ENCODE results near the gene FGFR2. TPM values are rescaled to one million over a fixed set of nuclear protein-coding genes. Genes with fewer than 3 reads are reported as not detected.

Gene FGFR2
- total RNA-seq, 1 experiment from 2014 or later = 19.7 TPM

DNA sequence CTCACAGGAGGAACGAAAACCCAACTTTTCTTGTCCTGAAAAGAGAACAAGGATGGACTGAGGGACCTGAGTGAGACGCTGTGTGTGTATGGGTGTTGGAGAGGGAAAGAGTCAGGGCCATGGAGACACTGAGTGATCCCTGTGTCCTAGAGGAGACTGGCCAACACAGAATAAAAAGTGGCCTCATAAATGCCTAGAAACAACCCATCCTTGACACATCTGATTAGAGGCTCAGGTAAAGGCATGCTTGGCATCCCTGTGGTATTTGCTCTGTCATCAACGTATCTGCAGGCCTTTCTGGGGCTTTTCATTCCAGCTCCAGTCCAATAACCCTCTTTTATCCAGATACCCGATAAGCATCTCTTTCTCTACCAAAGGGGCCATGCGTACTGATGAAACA lies 86.3 kb downstream of the FGFR2 start:
- H3K27me3 ChIP-seq (ENCODE audit: insufficient read depth, low read length) = no peaks in the 10 kb centered on the region
- no peak overlapping the region for H3K4me3 ChIP-seq (replicated peaks in 1 of 2; ENCODE audit: low read depth in 1 of 2, low read length in 2 of 2)
- ATAC-seq (0 out of 2 replicates have a peak, but pooled peaks have one; percentile 34), DNase-seq (ENCODE audit: low read depth, low spot score) (no peak)
- TF ChIP-seq EZH2phosphoT487 (IDR thresholded peaks at IDR 0.05; ENCODE audit: borderline replicate concordance) (no peak), FOSL1 (IDR thresholded peaks at IDR 0.05; ENCODE audit: low read depth) (no peak), EZH2 (IDR thresholded peaks at IDR 0.05) (no peak), TCF7L2 (IDR thresholded peaks at IDR 0.05; ENCODE audit: borderline replicate concordance, extremely low read depth, insufficient read depth, insufficient read length) (no peak), SIN3A (IDR thresholded peaks at IDR 0.05; ENCODE audit: low read depth) (no peak), POLR2A (IDR thresholded peaks at IDR 0.05; ENCODE audit: borderline replicate concordance, extremely low read depth, insufficient read depth, insufficient read length) (no peak), CBX3 (IDR thresholded peaks at IDR 0.05; ENCODE audit: low read depth) (no peak), JUND (IDR thresholded peaks at IDR 0.05) (no peak)
- TF ChIP-seq, protein P1, sequence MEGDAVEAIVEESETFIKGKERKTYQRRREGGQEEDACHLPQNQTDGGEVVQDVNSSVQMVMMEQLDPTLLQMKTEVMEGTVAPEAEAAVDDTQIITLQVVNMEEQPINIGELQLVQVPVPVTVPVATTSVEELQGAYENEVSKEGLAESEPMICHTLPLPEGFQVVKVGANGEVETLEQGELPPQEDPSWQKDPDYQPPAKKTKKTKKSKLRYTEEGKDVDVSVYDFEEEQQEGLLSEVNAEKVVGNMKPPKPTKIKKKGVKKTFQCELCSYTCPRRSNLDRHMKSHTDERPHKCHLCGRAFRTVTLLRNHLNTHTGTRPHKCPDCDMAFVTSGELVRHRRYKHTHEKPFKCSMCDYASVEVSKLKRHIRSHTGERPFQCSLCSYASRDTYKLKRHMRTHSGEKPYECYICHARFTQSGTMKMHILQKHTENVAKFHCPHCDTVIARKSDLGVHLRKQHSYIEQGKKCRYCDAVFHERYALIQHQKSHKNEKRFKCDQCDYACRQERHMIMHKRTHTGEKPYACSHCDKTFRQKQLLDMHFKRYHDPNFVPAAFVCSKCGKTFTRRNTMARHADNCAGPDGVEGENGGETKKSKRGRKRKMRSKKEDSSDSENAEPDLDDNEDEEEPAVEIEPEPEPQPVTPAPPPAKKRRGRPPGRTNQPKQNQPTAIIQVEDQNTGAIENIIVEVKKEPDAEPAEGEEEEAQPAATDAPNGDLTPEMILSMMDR (IDR thresholded peaks at IDR 0.05 in 2 of 3, conservative IDR thresholded peaks at IDR 0.05 in 1 of 3; ENCODE audit: borderline replicate concordance in 1 of 3, insufficient read depth in 1 of 3, low read depth in 2 of 3, low read length in 2 of 3) = no peak
- TF ChIP-seq, protein P2, sequence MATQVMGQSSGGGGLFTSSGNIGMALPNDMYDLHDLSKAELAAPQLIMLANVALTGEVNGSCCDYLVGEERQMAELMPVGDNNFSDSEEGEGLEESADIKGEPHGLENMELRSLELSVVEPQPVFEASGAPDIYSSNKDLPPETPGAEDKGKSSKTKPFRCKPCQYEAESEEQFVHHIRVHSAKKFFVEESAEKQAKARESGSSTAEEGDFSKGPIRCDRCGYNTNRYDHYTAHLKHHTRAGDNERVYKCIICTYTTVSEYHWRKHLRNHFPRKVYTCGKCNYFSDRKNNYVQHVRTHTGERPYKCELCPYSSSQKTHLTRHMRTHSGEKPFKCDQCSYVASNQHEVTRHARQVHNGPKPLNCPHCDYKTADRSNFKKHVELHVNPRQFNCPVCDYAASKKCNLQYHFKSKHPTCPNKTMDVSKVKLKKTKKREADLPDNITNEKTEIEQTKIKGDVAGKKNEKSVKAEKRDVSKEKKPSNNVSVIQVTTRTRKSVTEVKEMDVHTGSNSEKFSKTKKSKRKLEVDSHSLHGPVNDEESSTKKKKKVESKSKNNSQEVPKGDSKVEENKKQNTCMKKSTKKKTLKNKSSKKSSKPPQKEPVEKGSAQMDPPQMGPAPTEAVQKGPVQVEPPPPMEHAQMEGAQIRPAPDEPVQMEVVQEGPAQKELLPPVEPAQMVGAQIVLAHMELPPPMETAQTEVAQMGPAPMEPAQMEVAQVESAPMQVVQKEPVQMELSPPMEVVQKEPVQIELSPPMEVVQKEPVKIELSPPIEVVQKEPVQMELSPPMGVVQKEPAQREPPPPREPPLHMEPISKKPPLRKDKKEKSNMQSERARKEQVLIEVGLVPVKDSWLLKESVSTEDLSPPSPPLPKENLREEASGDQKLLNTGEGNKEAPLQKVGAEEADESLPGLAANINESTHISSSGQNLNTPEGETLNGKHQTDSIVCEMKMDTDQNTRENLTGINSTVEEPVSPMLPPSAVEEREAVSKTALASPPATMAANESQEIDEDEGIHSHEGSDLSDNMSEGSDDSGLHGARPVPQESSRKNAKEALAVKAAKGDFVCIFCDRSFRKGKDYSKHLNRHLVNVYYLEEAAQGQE (IDR thresholded peaks at IDR 0.05; ENCODE audit: low read depth) = no peak
- TF ChIP-seq, protein P3, sequence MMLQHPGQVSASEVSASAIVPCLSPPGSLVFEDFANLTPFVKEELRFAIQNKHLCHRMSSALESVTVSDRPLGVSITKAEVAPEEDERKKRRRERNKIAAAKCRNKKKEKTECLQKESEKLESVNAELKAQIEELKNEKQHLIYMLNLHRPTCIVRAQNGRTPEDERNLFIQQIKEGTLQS (IDR thresholded peaks at IDR 0.05) = no peak
- no peaks in the 10 kb centered on the region for H3K79me2 ChIP-seq (ENCODE audit: insufficient read depth, low read length)
- H2AFZ ChIP-seq (ENCODE audit: low read depth, low read length, poor library complexity, severe bottlenecking) = no peak overlapping the region
- no peaks in the 10 kb centered on the region for H3K9me2 ChIP-seq (ENCODE audit: insufficient read depth)
- H3K9ac ChIP-seq (ENCODE audit: low read length) = no peak overlapping the region
- peaks cover 0 to 6% of the 10 kb centered on the region in 2 experiments; a peak in 1 of 4 replicates for H3K4me1 ChIP-seq (ENCODE audit: control insufficient read depth in 1 of 2, insufficient read depth in 2 of 2, low read length in 2 of 2)
- intact Hi-C loops (cut with micrococcal nuclease) = no loop called here
- POLR2A ChIA-PET = no interaction called here
- no peaks in the 10 kb centered on the region for H3K36me3 ChIP-seq (ENCODE audit: control insufficient read depth in 1 of 2, insufficient read depth in 2 of 2, low read length in 2 of 2)
- RAD21 ChIA-PET (ENCODE audit: low non-redundant PET in 1 of 2, low total read pairs in 2 of 2, uncharacterized antibody in 2 of 2, unreplicated experiment in 2 of 2) = no interaction called here
- CTCF ChIA-PET = no interaction called here
- no peaks in the 10 kb centered on the region for H4K20me1 ChIP-seq (ENCODE audit: insufficient read depth)
- H3K4me2 ChIP-seq (ENCODE audit: low read length) = no peak overlapping the region
- BruUV-seq (replicated peaks) = no TSS peak
- no peak overlapping the region for H3K27ac ChIP-seq (ENCODE audit: low read depth, low read length)
- H3K9me3 ChIP-seq (ENCODE audit: control insufficient read depth in 1 of 2, insufficient read depth in 1 of 2, low read depth in 1 of 2, low read length in 2 of 2) = no peaks in the 10 kb centered on the region
